Panc1 (cell line): ENCODE measurements around the gene RFFL.

Source experiments
- CTCF ChIP-seq: fragments of 450-650 bp; IDR thresholded peaks from 2 replicates; pipeline ENCODE4 v1.5.1; 2017; ENCODE audit warnings: mild to moderate bottlenecking
- REST ChIP-seq, 2 experiments: IDR thresholded peaks; 2 replicates each; pipeline ENCODE4 v1.6.1; 2011 to 2012; ENCODE audit warnings: low read depth in 2 of 2, control low read depth in 1 of 2, low read length in 1 of 2, mild to moderate bottlenecking in 1 of 2, moderate library complexity in 1 of 2; ENCODE audit not compliant: insufficient read depth in 1 of 2

- no peak for TF ChIP-seq CTCF
- TF ChIP-seq REST (IDR thresholded peaks at IDR 0.05; ENCODE audit: insufficient read depth in 1 of 2, low read depth in 2 of 2, low read length in 1 of 2) = no peak
Measured at GRCh38 chr17:35073183-35073790, 9.8 kb upstream of the RFFL start.
